Dermis microvascular lymphatic vessel endothelial cell (primary cell): Measurements from ENCODE around the gene CCM2. TPM values are rescaled to one million over a fixed set of nuclear protein-coding genes. Genes with fewer than 3 reads are reported as not detected.
"Not testable (repeated sequence)": the region's sequence is repeated elsewhere in the genome, so short reads cannot be mapped to it uniquely, and the experiment has no call there.

Experiments
- DNase-seq, 2 donors: peaks; one replicate each; pipeline versions ENCODE4 v3.0.0 to v3.0.0-alpha.2; 2010; ENCODE audit warnings: low read depth in 2 of 2
- total RNA-seq: library from RNA; depleted of rRNA; stranded (reverse); fragments of >200 nt; gene quantifications from 2 replicates; pipeline ENCODE4 v1.2.1, GENCODE V29; 2014

The CCM2 gene
- total RNA-seq, 1 donor from 2014 or later: 44.4 TPM

- DNase-seq: peak in 1 of 2 donors; percentile 8
Measured at GRCh38 chr7:45033261-45033930, 33.4 kb downstream of the CCM2 start.

GRCh38 chr7:45033931-45034290, 33.9 kb downstream of the CCM2 start:
- no peak for DNase-seq

- not testable (repeated sequence) for DNase-seq
Measured at GRCh38 chr7:45034710-45035109, 34.7 kb downstream of the CCM2 start.

DNA sequence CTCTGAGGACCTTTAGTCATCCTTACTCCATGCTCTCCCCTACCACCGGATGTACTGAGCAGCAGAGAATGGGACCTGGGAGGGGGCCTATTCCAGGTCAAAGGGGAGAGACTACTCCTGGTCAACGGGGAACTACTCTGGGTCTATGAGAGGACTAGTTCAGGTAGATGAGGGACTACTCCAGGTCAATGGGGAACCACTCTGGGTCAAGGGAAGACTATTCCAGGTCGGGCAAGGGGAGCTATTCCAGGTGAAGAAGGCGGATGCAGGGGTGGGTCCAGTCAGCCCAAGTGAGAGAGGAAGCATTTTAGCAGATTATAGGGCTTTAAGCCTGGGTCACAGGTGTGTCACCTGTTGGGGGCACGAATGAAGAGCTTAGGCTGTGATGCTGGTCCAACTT, 35.4 kb downstream of the CCM2 start:
- no peak for DNase-seq

- no peak for DNase-seq
Measured at GRCh38 chr7:45035893-45036292, 35.9 kb downstream of the CCM2 start.

GRCh38 chr7:45036317-45036716, 36.3 kb downstream of the CCM2 start:
- DNase-seq: no peak

- no peak for DNase-seq
Measured at GRCh38 chr7:45036796-45037195, 36.8 kb downstream of the CCM2 start.

DNA sequence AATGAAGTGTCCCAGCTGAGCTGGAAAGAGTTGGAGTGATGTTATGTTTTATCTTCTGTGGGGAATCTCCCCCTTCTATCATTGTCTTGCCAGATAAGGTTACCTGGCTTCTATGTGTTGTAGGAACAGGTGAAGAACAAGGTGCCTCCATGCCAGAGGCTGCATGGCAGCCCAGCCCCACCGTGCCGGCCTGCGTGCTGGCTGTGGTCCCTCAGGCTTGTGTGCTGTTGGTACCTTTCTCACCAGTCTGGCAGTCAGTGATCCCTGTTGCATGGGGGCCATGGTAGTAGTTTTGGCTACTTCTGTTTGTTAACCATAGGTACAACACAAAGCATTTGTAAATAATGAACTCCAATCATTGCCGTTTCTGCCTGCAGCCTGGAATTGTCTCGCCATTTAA, 37.9 kb downstream of the CCM2 start:
- no peak for DNase-seq

- no peak for DNase-seq
Measured at GRCh38 chr7:45039106-45039505, 39.1 kb downstream of the CCM2 start.

- no peak for DNase-seq
Measured at GRCh38 chr7:45044338-45044737, 44.3 kb downstream of the CCM2 start.

- DNase-seq: no peak
Measured at GRCh38 chr7:45048748-45049147, 48.7 kb downstream of the CCM2 start.

- no peak for DNase-seq
Measured at GRCh38 chr7:45050198-45050597, 50.2 kb downstream of the CCM2 start.

DNA sequence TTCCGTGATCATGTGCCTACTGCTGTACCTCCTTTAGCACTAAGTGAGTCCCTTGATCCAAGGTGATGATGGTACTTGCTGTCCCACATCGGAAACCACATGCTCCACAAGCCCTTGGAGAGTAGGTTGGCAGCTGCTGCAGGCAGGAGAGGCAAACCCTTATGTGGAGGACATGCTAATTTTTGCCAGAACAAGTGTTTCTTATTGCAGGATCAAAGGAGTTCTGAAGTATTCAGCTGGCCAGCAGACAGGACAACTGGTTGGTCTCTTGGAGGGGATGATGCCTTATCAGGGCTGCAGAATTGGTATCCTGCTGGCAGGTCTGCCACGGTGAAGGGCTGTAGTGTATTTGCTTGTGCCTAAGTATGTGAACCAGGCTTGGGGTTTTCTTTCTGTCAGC, 52.0 kb downstream of the CCM2 start:
- no peak for DNase-seq

DNA sequence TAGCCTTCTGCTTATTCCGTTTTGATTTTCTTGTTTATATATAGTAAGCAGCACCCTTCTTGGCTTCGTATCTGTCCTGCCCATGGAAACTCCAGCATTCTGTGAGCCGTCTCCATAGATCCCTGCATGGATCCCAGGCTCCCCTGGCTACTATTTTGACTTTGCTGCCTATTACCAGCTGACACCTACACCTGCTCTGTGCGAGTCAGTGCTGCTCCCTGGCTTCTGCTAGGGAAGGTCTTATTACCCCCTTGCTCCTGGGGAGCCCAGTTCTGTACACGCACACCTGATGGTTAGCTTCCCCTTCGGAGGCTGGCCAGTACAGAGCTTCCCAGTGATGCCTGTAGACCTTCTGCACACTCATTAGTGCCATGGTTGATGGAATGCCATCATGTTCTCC, 53.4 kb downstream of the CCM2 start:
- no peak for DNase-seq

GRCh38 chr7:45053941-45054340, 53.9 kb downstream of the CCM2 start:
- no peak for DNase-seq

GRCh38 chr7:45054442-45054841, 54.4 kb downstream of the CCM2 start:
- no peak for DNase-seq

- DNase-seq: no peak
Measured at GRCh38 chr7:45055016-45055415, 55.0 kb downstream of the CCM2 start.

DNA sequence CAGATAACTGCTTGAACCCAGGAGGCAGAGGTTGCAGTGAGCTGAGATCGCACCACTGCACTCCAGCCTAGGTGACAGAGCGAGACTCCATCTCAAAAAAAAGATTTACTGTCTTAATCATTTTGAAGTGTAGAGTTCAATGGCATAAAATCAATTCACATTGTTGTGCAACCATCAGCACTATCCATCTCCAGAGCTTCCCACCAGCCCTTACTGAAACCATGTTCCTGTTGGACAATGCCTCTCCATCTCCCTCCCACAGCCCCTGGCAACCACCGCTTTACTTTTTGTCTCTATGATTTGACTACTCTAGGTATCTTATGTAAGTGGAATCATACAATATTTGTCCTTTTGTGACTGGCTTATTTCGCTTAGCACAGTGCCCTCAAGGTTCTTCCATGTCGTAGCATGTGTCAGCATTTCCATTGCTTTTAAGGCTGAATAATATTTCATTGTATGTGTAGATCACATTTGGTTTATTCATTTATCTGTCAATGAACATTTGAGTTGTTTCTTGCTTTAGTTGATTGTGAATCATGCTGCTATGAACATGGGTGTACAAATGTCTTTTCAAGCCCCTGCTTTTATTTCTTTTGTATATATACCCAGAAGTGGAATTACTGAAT, 55.7 kb downstream of the CCM2 start:
- no peak for DNase-seq

GRCh38 chr7:45057878-45058277, 57.9 kb downstream of the CCM2 start:
- DNase-seq: peak; percentile 17 to 23

- no peak for DNase-seq
Measured at GRCh38 chr7:45060295-45060694, 60.3 kb downstream of the CCM2 start.

DNA sequence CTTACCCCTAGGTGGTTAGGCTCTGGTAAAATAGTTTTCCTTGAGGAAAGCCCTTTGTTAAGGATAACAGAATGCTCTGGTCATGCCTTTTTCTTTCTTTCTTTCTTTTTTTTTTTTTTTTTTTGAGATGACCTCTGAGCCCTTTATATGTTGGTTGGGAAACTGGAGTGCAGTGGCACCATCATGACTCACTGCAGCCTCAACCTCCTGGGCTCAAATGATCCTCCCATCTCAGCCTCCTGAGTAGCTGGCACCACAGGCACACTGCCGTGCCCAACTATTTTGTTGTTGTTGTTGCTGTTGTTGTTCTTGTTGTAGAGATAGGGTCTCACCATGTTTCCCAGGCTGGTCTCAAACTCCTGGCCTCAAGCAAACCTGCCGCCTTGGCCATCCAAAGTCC, 61.4 kb downstream of the CCM2 start:
- no peak for DNase-seq

DNA sequence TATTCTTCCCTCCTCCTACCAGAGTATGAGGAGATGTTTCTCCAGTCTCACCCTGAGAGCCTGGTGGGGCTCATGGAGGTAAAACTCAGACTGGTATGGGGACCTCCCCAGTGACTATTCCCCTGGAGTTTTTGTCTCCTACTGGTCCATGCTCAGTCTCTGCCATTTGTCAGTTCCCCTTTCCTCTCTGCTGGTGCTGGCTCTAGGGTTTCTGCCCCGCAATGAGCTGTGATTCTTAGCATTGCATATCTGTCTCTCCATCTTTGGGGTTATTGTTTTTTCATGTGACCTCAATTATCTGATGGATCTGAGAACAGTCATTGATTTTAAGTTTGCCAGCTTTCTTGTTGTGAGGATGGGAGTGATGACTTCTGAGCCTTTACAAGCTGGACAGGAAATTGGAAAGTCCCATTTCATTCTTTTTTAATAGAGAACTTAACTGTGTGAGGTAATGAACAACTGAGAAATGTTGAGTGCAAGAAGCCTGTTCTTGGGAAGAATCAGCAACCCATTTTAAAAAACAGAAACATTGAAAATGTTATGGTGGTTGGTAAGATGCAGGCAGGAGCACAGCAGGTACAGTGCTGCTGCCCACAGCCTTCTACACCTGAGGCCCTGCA, 61.9 kb downstream of the CCM2 start:
- no peak for DNase-seq

DNA sequence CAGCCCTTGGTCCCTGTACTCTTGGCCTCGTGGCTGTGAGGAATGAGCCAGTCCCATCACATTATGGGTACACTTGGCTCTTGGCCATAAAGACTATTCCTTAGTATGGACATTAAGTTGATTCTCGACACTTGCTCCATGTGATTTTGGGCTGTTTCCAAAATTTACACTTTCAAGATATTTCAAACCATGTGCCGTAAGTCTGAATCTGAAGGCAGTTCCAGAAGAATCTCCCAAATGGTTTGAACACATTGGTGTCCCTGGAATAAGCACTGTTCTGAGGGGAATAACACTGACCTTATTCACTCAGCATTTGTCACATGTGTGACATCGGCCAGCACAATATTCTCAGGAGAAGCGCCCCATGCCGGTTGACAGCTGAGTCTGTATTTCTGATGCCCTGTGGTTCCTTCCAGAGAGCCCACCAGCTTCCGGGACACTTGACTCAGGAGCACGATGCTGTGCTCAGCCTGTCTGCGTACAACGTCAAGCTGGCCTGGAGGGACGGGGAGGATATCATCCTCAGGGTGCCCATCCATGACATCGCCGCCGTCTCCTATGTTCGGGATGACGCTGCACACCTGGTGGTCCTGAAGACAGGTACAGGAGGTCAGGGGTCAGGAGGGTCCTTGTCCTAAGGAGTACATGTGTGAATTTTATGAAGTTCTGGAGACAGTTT, 64.2 kb downstream of the CCM2 start:
- no peak for DNase-seq
